Measurements from ENCODE around the gene DLGAP1.

Gene DLGAP1

DNA sequence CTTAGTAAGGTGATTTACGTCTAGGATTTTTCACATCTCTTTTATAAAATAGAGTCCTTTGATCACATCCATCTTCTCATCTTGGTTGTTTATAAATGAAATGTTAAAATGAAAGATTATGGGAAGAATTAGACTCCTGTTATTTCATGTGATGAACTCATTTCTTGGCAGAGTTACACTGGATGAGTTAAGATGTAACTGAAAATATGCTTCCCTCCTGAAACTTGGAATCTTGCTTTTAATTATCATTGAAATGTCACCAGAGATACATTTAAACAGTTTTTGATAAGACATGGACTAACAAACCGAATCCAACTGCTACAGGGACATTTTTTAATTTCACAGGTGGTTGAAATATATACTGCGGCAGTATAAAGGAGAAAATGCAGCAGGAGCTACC is 274.0 kb downstream of the DLGAP1 start (continued):
- no peak for TF ChIP-seq ZFP69B (tag by site-specific recombination; IDR thresholded peaks at IDR 0.05)
- no peak for TF ChIP-seq ZNF26 (tag by site-specific recombination; IDR thresholded peaks at IDR 0.05)
- TF ChIP-seq ZNF837 (tag by site-specific recombination; IDR thresholded peaks at IDR 0.05), result no peak
- TF ChIP-seq ZNF510 (tag by site-specific recombination; IDR thresholded peaks at IDR 0.05; ENCODE audit: insufficient replicate concordance), result no peak
- TF ChIP-seq ZNF561 (tag by site-specific recombination; IDR thresholded peaks at IDR 0.05; ENCODE audit: borderline replicate concordance), result no peak
- TF ChIP-seq REST (tag by site-specific recombination; IDR thresholded peaks at IDR 0.05), result no peak
- TF ChIP-seq ZNF311 (tag by site-specific recombination; IDR thresholded peaks at IDR 0.05; ENCODE audit: borderline replicate concordance), result no peak
- TF ChIP-seq GLIS2 (tag by site-specific recombination; IDR thresholded peaks at IDR 0.05), result no peak
- no peak for TF ChIP-seq ZNF623 (tag by site-specific recombination; IDR thresholded peaks at IDR 0.05)
- no peak for TF ChIP-seq ZNF341 (tag by site-specific recombination; IDR thresholded peaks at IDR 0.05; ENCODE audit: low read depth)

GRCh38 chr18:4172196-4173100 is 282.7 kb downstream of the DLGAP1 start:
- Histone ChIP-seq H3K4me1 (ENCODE audit: control insufficient read depth, insufficient read depth, low read length) (no peaks in the 10 kb centered on the region), H3K36me3 (ENCODE audit: control insufficient read depth in 2 of 2, insufficient read depth in 1 of 2, low read length in 2 of 2) (no peaks in the 10 kb centered on the region), H3K27ac (ENCODE audit: extremely low read depth, low read depth, low read length) (no peak overlapping the region), H3K9me3 (ENCODE audit: control insufficient read depth, insufficient read depth, low read depth, low read length) (no peaks in the 10 kb centered on the region), H3K4me3 (ENCODE audit: low read depth, low read length) (no peak overlapping the region)
- ChIA-PET POLR2A (no interaction called here), CTCF (interaction anchor here (0.7 kb wide), 1 partner anchor 103 kb away, joined by 3 read pairs; no protein-coding TSS in a partner anchor)
- TF ChIP-seq ZNF184 (tag by site-specific recombination; IDR thresholded peaks at IDR 0.05), result no peak
- TF ChIP-seq ZNF140 (tag by site-specific recombination; IDR thresholded peaks at IDR 0.05), result no peak
- no peak for TF ChIP-seq SETDB1 (IDR thresholded peaks at IDR 0.05; ENCODE audit: insufficient read length, low read length)
- TF ChIP-seq ZNF664 (tag by site-specific recombination; IDR thresholded peaks at IDR 0.05), result no peak

- H3K4me1 ChIP-seq (ENCODE audit: control insufficient read depth, insufficient read depth, low read length), result no peaks in the 10 kb centered on the region
- H3K4me3 ChIP-seq (ENCODE audit: low read depth, low read length), result no peak overlapping the region
- no peak overlapping the region for H3K27ac ChIP-seq (ENCODE audit: extremely low read depth, low read depth, low read length)
- H3K9me3 ChIP-seq (ENCODE audit: control insufficient read depth, insufficient read depth, low read depth, low read length), result no peaks in the 10 kb centered on the region
- ChIA-PET CTCF (no interaction called here), POLR2A (no interaction called here)
- TF ChIP-seq ZNF26 (tag by site-specific recombination; IDR thresholded peaks at IDR 0.05), result no peak
- TF ChIP-seq ZNF133 (tag by site-specific recombination; IDR thresholded peaks at IDR 0.05), result no peak
- no peak for TF ChIP-seq ZEB2 (tag by site-specific recombination; IDR thresholded peaks at IDR 0.05)
- TF ChIP-seq ZNF23 (tag by site-specific recombination; IDR thresholded peaks at IDR 0.05; ENCODE audit: borderline replicate concordance), result no peak
- no peak for TF ChIP-seq ZFP37 (tag by site-specific recombination; IDR thresholded peaks at IDR 0.05)
- no peak for TF ChIP-seq PRDM1 (tag by site-specific recombination; IDR thresholded peaks at IDR 0.05)
- H3K36me3 ChIP-seq (ENCODE audit: control insufficient read depth in 2 of 2, insufficient read depth in 1 of 2, low read length in 2 of 2), result no peaks in the 10 kb centered on the region
Measured at GRCh38 chr18:4157352-4157751, 297.8 kb downstream of the DLGAP1 start.
